ENCODE results near the gene TFDP1. TPM values are rescaled to one million over a fixed set of nuclear protein-coding genes. Genes with fewer than 3 reads are reported as not detected.

TFDP1 gene
- total and polyA plus RNA-seq, 2 of the 4 experiments (the other 2 are of a cell fraction) = 59.3 to 97.0 TPM

DNA sequence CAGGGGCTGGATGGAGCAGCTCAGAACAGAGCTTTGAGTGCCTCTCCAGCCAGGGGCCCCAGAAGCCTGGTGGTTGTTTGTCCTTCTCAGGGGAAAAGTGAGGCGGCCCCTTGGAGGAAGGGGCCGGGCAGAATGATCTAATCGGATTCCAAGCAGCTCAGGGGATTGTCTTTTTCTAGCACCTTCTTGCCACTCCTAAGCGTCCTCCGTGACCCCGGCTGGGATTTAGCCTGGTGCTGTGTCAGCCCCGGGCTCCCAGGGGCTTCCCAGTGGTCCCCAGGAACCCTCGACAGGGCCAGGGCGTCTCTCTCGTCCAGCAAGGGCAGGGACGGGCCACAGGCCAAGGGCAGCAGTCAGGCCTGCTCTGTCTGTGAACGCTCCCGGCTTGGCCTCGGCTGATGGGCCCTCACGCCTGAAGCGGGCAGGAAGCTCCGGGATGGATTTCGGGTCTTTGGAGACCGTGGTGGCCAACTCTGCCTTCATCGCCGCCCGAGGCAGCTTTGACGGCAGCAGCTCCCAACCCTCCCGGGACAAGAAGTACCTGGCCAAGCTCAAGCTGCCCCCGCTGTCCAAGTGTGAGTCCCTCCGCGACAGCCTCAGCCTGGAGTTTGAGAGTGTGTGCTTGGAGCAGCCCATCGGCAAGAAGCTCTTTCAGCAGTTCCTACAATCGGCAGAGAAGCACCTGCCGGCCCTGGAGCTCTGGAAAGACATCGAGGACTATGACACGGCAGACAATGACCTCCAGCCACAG is 82.6 kb downstream of the TFDP1 start, which contains the start of gene GRK1:
TSS of gene GRK1 (plus strand) at position 269 of the 751 bp plus-strand sequence. CDS start at position 437, 168 bp downstream.
- TF ChIP-seq, protein P1, sequence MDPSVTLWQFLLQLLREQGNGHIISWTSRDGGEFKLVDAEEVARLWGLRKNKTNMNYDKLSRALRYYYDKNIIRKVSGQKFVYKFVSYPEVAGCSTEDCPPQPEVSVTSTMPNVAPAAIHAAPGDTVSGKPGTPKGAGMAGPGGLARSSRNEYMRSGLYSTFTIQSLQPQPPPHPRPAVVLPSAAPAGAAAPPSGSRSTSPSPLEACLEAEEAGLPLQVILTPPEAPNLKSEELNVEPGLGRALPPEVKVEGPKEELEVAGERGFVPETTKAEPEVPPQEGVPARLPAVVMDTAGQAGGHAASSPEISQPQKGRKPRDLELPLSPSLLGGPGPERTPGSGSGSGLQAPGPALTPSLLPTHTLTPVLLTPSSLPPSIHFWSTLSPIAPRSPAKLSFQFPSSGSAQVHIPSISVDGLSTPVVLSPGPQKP (IDR thresholded peaks at IDR 0.05; ENCODE audit: borderline replicate concordance, low read depth, low read length) = no peak
- TF ChIP-seq MAFK (IDR thresholded peaks at IDR 0.05; ENCODE audit: low read depth, low read length) (no peak), POLR2A (IDR thresholded peaks at IDR 0.05; ENCODE audit: low read depth, low read length) (no peak), MAZ (IDR thresholded peaks at IDR 0.05; ENCODE audit: borderline replicate concordance, low read depth, low read length) (no peak), RAD21 (IDR thresholded peaks at IDR 0.05; ENCODE audit: low read length) (no peak), SMC3 (IDR thresholded peaks at IDR 0.05; ENCODE audit: low read depth, low read length) (no peak), RFX5 (IDR thresholded peaks at IDR 0.05; ENCODE audit: low read depth, low read length) (no peak), RCOR1 (IDR thresholded peaks at IDR 0.05; ENCODE audit: insufficient replicate concordance, low read length) (no peak), MXI1 (IDR thresholded peaks at IDR 0.05; ENCODE audit: borderline replicate concordance, low read depth, low read length) (no peak), FOS (IDR thresholded peaks at IDR 0.05; ENCODE audit: low read depth, low read length) (no peak), CHD1 (IDR thresholded peaks at IDR 0.05; ENCODE audit: low read depth, low read length) (no peak), BHLHE40 (IDR thresholded peaks at IDR 0.05; ENCODE audit: low read depth, low read length) (no peak), CEBPB (IDR thresholded peaks at IDR 0.05; ENCODE audit: low read depth, low read length) (no peak), NFE2L2 (IDR thresholded peaks at IDR 0.05; ENCODE audit: low read depth, low read length) (no peak)
- TF ChIP-seq, protein P2, sequence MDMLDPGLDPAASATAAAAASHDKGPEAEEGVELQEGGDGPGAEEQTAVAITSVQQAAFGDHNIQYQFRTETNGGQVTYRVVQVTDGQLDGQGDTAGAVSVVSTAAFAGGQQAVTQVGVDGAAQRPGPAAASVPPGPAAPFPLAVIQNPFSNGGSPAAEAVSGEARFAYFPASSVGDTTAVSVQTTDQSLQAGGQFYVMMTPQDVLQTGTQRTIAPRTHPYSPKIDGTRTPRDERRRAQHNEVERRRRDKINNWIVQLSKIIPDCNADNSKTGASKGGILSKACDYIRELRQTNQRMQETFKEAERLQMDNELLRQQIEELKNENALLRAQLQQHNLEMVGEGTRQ (IDR thresholded peaks at IDR 0.05; ENCODE audit: low read depth, low read length) = no peak
- TF ChIP-seq, protein P3, sequence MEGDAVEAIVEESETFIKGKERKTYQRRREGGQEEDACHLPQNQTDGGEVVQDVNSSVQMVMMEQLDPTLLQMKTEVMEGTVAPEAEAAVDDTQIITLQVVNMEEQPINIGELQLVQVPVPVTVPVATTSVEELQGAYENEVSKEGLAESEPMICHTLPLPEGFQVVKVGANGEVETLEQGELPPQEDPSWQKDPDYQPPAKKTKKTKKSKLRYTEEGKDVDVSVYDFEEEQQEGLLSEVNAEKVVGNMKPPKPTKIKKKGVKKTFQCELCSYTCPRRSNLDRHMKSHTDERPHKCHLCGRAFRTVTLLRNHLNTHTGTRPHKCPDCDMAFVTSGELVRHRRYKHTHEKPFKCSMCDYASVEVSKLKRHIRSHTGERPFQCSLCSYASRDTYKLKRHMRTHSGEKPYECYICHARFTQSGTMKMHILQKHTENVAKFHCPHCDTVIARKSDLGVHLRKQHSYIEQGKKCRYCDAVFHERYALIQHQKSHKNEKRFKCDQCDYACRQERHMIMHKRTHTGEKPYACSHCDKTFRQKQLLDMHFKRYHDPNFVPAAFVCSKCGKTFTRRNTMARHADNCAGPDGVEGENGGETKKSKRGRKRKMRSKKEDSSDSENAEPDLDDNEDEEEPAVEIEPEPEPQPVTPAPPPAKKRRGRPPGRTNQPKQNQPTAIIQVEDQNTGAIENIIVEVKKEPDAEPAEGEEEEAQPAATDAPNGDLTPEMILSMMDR (conservative IDR thresholded peaks at IDR 0.05; ENCODE audit: low read depth, low read length) = no peak
- H3K4me2 ChIP-seq (ENCODE audit: low read depth, low read length) = no peak within 1 kb of the TSS
- no peak within 1 kb of the TSS for H3K14ac ChIP-seq (replicated peaks; ENCODE audit: low read depth, low read length)
- ATAC-seq (ENCODE audit: low read depth) = no peak; the same call in 1 of the 2 replicates
- peaks cover 16% of the 10 kb centered on the region for H3K27me3 ChIP-seq (ENCODE audit: control insufficient read depth, insufficient read depth, low read length)
- ChIA-PET CTCF (no interaction called here), POLR2A (ENCODE audit: unreplicated experiment) (no interaction called here)
- H4K8ac ChIP-seq (ENCODE audit: low read depth in 2 of 2, low read length in 2 of 2) = no peak within 1 kb of the TSS
- no peak within 1 kb of the TSS for H3K9ac ChIP-seq (ENCODE audit: low read depth, low read length)
- no peak within 1 kb of the TSS for H3K56ac ChIP-seq (ENCODE audit: extremely low read depth, insufficient read depth, low read length)
- H4K5ac ChIP-seq (ENCODE audit: low read depth, low read length) = no peak within 1 kb of the TSS
- DNase-seq = no peak
- 59% methylated on average over 15 of the region's 32 CpGs; no CpG with 5 or more reads in 1 of the 2 experiments for WGBS, 2 experiments (ENCODE audit: extremely low coverage in 2 of 2, insufficient read length in 1 of 2)
- no TSS peak for BruUV-seq (replicated peaks)
- H3K27ac ChIP-seq (ENCODE audit: insufficient read depth, low read length) = no peak within 1 kb of the TSS
- H2AK9ac ChIP-seq (replicated peaks; ENCODE audit: low read depth, low read length, poor library complexity) = no peak within 1 kb of the TSS
- H3K36me3 ChIP-seq (ENCODE audit: control insufficient read depth, insufficient read depth, low read length) = no peaks in the 10 kb centered on the region
- no peak within 1 kb of the TSS for H2AK5ac ChIP-seq (ENCODE audit: low read depth, low read length)
- intact Hi-C loops (cut with micrococcal nuclease) (no loop called here), dilution Hi-C loops (cut with HindIII; ENCODE audit: low sequenced_read_pairs, unreplicated experiment) (no loop called here), in situ Hi-C loops (cut with MboI; ENCODE audit: low sequenced_read_pairs) (no loop called here)
- peaks cover 11% of the 10 kb centered on the region; the same call in 1 of the 2 replicates for H4K20me1 ChIP-seq (ENCODE audit: insufficient read depth, low read length)
- peaks cover under 1% of the 10 kb centered on the region; the same call in 1 of the 2 replicates for H3K9me3 ChIP-seq (ENCODE audit: control insufficient read depth, insufficient read depth, low read length)
- H3K79me1 ChIP-seq (ENCODE audit: low read depth in 1 of 2, low read length in 2 of 2) = no peaks in the 10 kb centered on the region
- no peak within 1 kb of the TSS for H4K91ac ChIP-seq (ENCODE audit: insufficient read depth, low read depth, low read length)
- no peak within 1 kb of the TSS for H3K4ac ChIP-seq (ENCODE audit: low read depth, low read length)
- no peak within 1 kb of the TSS for H2BK120ac ChIP-seq (ENCODE audit: low read depth, low read length)
- no peak within 1 kb of the TSS for H2BK15ac ChIP-seq (ENCODE audit: low read depth, low read length)
- H2BK5ac ChIP-seq (ENCODE audit: low read depth, low read length, poor library complexity, severe bottlenecking) = no peak within 1 kb of the TSS
- no peaks in the 10 kb centered on the region for H3K4me1 ChIP-seq (ENCODE audit: control insufficient read depth, insufficient read depth, low read length)
- H2BK20ac ChIP-seq (ENCODE audit: low read depth, low read length) = no peak within 1 kb of the TSS
- H3K18ac ChIP-seq (ENCODE audit: low read depth, low read length) = no peak within 1 kb of the TSS
- peaks cover 3% of the 10 kb centered on the region; the same call in 1 of the 2 replicates for H3K9me1 ChIP-seq (ENCODE audit: insufficient read depth, low read length)
- no peak within 1 kb of the TSS for H3K4me3 ChIP-seq (ENCODE audit: insufficient read depth, low read depth, low read length)
- no peak within 1 kb of the TSS for H3K23ac ChIP-seq (ENCODE audit: low read depth, low read length)
- H2AFZ ChIP-seq (replicated peaks; ENCODE audit: low read length, poor library complexity) = no peak within 1 kb of the TSS
